NCI-H2081 (cell line): Measurements from ENCODE around the gene SHE.

Source experiments
- DNase-seq, 2 experiments: peaks; one replicate each; lab custom pipeline; 2025; lab: John Stamatoyannopoulos, UW

SHE gene

GRCh38 chr1:154478639-154479038 lies 23.6 kb downstream of the SHE start:
- DNase-seq: no peak

GRCh38 chr1:154478013-154478412 lies 24.2 kb downstream of the SHE start:
- no peak for DNase-seq

GRCh38 chr1:154476791-154477190 lies 25.4 kb downstream of the SHE start:
- no peak for DNase-seq

GRCh38 chr1:154474802-154475201 lies 27.4 kb downstream of the SHE start:
- no peak for DNase-seq

- no peak for DNase-seq
Measured at GRCh38 chr1:154471304-154471703, 30.9 kb downstream of the SHE start.

- DNase-seq: no peak
Measured at GRCh38 chr1:154469844-154470560, 32.2 kb downstream of the SHE start.

- DNase-seq: no peak
Measured at GRCh38 chr1:154468535-154469250, 33.5 kb downstream of the SHE start.

GRCh38 chr1:154467434-154468102 lies 34.6 kb downstream of the SHE start:
- no peak for DNase-seq

GRCh38 chr1:154466921-154467417 lies 35.2 kb downstream of the SHE start:
- DNase-seq: no peak

GRCh38 chr1:154466206-154466605 lies 36.0 kb downstream of the SHE start:
- no peak for DNase-seq

GRCh38 chr1:154465621-154466195 lies 36.5 kb downstream of the SHE start:
- DNase-seq: no peak

- no peak for DNase-seq
Measured at GRCh38 chr1:154463512-154463990, 38.7 kb downstream of the SHE start.

- no peak for DNase-seq
Measured at GRCh38 chr1:154460695-154461260, 41.4 kb downstream of the SHE start.

- DNase-seq: no peak
Measured at GRCh38 chr1:154459080-154459479, 43.1 kb downstream of the SHE start.

- DNase-seq: no peak
Measured at GRCh38 chr1:154456631-154457030, 45.6 kb downstream of the SHE start.

- DNase-seq: no peak
Measured at GRCh38 chr1:154454386-154455120, 47.7 kb downstream of the SHE start.

- DNase-seq: no peak
Measured at GRCh38 chr1:154453574-154454352, 48.4 kb downstream of the SHE start.

GRCh38 chr1:154453161-154453560 lies 49.1 kb downstream of the SHE start:
- no peak for DNase-seq

GRCh38 chr1:154448331-154448811 lies 53.8 kb downstream of the SHE start:
- DNase-seq: no peak

GRCh38 chr1:154446789-154447188 lies 55.4 kb downstream of the SHE start:
- DNase-seq: no peak
